G401.6 (cell line): ENCODE measurements around the gene SLC27A3.
"Not testable (repeated sequence)": the region's sequence is repeated elsewhere in the genome, so short reads cannot be mapped to it uniquely, and the experiment has no call there.

Source experiments
- FAIRE-seq: peaks from 2 replicates; lab custom pipeline; 2012; peaks lifted over from hg19 to GRCh38; lab: Jason Lieb, UNC

The SLC27A3 gene

DNA sequence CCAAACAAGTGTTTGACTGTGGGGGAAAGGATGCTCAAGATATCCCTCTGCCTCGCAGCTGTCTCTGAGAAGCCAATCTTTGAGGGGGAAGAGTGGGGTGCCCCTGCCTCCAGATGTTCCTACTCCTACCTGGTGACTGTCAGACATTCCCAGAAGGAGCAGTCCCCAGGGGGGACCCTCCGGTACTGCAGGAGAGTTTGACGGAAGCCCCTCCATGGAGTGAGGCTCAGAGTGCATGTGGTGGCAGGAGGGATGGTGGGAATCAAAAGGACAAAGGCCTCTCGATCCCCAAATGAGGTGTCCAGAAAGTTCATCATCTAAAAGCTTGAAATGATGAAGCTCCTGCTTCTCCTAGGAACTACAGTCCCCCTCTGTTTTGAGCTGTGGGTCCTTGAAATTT is 5.3 kb downstream of the SLC27A3 start:
- FAIRE-seq, result no peak

DNA sequence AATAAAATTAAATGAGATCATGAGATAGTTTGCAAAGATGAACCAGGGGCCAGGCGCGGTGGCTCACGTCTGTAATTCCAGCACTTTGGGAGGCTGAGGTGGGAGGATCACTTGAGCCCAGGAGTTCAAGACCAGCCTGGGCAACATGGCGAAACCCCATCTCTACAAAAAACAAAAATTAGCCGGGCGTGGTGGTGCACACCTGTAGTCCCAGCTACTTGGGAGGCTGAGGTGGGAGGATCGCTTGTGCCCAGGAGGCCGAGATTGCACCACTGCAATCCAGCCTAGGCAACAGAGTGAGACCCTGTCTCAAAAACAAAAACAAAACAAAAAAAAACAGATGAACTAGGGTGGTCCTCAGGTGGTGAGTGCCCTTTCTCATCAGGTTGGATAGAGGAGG is 7.4 kb downstream of the SLC27A3 start:
- not testable (repeated sequence) for FAIRE-seq

DNA sequence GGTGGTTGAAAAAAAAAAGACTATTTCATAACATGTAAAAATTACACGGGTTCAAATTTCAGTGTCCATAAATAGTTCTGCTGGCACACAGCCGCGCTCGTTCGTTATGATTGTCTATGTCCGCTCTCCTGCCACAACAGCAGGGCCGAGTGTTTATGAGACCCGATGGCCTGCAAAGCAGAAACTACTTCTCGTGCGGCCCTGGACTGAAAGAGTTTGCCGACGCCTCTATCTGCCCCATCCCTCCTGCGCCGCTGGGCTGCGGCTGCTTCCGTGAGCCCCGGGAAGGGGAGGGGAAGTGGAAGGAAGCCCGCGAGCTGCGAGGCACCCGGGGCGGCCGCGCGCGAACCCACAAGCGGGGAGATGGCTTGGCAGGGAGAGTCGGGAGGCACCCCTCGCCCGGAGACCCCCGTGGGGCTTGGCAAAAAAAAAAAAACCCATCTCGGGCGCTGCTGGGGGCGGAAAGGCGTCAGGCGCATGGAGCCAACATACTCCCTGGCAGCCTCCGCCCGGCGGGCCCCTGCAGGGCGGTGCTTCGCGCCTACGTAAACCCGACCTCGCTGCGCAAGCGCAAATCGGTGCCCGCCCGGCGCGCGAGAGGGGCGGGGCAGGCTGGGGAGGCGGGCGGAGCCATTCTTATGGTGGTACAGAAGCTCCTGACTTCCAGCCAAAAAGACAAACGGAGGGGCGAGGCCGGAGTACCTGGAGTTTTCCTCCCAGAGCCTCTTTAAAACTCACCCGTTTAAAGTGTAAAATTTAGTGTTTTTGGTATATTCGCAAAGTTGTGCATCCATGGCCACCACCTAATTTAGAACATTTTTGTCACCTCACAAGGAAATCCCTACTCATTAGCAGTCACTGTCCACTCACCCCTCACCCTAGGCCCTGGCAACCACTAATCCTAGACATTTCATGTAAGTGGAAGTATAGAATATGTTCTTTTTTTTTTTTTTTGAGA is 8.3 kb downstream of the SLC27A3 start:
- FAIRE-seq, result peak; percentile 92

DNA sequence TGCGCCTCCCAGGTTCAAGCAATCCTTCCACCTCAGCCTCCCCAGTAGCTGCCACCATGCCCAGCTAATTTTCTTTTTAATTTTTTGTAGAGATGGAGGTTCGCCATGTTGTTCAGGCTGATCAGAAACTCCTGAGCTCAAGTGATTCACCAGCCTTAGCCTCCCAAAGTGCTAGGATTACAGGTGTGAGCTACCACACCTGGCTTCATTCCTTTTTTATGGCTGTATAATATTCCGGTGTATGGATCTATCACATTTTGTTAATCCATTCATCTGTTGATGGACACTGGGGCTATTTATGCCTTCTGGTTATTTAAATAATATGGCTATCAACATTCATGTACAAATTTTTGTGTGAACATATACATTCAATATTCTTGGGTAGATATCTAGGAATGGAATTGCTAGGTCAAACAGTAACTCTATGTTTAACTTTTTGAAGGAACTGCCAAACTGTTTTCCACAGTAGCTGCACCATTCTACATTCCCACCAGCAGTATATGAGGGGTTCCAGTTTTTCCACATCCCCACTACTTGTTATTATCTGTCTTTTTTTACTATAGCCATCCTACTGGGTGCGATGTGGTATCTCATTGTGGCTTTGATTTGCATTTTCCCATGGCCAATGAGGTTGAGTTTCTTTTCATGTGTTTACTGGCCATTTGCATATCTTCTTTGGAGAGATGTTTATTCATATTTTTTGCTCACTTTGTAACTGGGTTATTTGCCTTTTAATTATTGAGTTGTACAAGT is 11.0 kb downstream of the SLC27A3 start:
- FAIRE-seq, result no peak

DNA sequence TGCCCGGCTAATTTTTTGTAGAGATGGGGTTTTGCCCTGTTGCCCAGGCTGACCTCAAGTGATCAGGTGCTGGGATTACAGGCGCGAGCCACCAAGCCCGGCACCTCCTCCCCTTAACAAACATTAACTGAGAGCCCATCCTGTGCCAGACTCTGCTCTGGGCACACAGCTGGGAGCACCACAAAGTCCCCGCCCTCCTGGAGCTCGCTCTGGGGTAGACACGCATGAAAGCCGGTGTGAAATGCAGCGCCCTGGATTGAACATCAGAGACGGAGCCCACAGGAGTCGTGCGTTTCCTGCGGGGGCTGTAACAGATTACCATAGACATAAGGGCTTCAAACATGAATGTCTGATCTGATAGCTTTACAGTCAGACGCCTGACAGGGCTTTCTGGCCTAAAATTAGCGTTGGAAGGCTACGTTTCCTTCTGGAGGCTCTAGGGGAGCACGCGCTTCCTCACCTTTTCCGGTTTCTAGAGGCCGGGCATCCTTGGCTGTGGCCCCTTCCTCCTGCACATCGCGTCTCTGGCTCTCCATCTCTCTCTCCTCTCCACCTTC is 14.3 kb downstream of the SLC27A3 start:
- FAIRE-seq, result no peak

DNA sequence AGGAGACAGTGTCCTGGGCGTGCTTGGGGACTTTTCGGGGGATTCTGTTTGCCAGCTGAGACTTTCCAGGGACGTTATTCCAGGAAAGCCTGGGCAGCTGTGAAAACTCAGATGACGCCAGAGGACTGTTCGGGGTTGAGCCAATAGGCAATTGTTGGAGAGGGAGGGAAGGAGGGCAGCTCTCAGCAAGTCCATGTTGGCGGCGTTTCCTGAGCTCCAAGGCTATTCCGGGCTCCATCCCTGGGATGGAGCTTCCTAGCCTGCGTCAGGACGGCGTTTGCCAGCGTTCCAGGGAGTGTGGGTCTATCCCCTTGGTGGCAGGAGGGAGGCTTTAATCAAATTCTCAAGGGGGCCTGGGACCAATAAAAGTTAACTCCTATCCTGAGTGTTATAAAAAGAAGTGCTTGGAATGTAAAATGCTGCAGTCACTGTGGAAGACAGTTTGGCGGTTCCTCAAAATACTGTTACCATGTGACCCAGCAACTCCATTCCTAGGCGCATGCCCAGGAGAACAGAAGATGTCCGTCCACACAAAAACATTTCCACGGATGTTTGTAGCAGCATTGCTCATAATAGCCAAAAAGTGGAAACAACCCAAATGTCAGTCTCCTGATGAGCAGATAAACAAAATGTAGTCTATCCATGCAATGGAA is 15.2 kb downstream of the SLC27A3 start:
- FAIRE-seq, result no peak

DNA sequence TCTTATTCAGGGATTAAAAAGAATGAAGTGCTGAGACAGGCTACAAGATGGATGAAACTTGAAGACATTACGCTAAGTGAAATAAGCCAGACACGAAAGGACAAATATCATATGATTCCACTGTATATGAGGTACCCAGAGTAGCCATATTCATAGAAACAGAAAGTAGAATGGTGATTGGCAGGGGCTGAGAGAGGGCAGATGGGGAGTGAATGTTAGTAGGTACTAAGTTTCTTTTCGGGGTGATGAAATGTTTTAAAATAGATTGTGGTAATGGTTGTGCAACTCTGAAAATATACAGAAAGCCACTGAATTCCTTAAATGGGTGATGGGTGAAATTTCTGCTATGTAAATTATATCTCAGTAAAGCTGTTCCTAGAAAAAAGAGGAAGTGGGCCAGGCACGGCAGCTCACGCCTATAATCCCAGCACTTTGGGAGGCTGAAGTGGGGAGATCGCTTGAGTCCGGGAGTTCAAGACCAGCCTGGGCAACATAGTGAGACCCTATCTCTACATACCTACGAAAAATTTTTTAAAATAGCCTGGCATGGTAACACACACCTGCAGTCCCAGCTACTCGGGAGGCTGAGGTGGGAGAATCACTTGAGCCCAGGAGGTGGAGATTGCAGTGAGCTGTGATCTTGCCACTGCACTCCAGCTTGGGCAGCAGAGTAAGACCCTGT is 15.9 kb downstream of the SLC27A3 start:
- no peak for FAIRE-seq

DNA sequence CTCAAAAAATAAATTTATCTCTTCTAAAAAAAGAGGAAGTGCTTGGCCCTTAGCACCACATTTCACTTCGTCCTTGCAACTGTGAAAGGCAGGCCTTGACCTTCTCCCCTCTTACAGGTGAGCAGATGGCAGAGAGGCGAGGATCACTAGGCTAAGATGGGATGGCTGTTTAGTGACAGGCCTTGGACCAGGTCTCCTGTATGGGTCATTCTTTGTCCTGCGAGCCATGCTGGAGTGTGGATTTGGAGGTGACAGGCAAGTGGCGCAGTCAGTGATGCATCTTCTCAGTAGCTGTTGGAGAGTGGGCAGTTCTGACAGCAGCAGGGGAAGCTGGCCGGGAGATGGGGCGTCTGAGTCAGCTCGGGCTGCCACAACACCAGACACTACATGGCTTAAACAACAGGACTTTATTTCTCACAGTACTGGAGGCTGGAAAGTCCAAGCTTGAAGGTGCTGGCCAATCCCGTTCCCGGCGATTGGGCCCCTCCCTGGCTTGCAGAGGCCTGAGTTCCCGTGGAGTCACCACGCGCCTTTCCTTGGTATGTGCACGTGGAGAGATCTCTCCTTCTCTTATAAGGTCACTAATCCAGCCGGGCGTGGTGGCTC is 16.5 kb downstream of the SLC27A3 start:
- FAIRE-seq, result no peak

DNA sequence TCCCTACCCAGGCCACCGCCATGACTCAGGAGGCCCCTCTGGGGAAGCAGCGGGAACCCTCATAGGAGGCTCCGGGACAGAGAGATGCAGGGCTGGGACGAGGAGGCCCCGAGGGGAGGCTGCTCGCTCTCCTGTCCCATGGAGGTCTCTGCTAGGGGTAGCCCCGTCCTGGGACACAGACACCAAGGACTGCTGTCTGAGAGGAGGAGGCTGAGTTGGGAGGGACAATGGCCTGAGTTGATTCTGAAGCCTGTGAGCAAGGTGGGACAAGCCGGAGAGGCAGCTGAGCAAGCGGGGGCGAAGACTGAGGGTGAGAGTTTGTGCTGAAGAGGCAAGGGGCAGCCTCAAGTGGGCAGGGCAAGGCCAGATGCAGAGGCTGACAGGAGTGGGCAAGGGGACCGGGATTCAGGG is 17.4 kb downstream of the SLC27A3 start:
- no peak for FAIRE-seq

DNA sequence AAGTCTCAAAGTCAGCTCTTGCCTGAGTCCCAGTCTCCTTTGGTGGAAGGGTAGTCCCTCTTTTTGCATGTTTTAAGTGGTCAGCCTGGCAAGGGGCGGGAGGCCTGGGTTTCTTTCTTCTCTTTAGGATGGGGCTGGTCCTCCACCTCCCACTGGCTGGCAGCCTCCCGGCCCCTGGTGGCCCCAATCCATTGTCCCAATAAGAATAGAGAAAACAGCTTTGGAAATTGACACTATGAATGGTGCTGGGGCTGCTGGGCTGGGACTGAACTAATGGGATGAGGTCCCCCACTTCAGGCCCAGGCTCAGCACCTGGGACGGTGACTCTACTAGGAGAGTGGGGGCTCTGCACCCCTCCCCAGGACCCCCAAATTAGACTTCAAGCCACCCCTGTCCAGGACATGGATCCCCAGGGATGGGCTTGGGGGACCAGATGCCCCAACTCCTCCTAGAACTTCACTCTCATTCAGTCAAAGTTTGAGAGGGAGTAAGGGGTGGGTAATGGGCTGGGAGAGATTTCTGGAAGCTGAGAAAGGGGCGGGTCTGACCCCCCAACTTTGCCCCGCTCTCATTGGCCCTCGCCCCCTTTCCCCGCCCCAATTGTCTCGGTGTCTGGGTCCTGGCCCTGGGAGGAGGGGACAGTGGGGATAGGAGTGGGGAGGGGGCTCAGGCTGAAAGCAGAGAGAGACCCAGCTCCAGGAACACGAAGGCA is 18.2 kb downstream of the SLC27A3 start:
- no peak for FAIRE-seq

DNA sequence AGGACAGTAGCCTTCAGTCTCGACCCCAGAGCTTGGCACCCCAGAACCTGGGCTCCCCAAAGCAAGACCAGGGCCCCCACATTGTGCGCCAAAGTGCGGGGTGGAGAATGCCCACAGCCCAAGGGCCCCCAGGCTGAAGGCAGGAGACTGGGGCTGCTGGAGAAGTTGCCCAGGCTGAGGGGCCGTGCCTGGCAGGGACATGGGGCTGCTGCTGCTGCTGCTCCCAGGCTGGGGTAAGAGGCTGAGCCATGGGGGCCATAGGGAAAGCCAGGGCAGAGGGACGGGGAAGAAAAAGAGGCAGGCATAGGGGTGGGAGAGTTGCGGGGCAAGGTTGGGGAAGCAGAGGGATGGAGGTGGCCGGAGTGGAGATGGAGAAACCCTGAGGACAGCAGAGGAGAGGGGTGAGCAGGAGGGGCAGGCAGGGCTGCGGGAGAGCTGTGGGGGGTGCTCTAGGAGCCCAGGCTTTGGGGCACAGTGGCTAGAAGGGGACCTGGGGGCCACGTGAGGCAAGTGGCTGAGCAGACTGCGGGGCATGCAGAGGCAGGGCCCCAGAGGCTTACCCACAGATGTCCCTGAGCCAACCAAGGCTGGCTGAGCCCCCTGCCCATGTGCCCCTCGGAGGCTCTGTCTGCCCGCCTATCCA is 18.9 kb downstream of the SLC27A3 start:
- no peak for FAIRE-seq

DNA sequence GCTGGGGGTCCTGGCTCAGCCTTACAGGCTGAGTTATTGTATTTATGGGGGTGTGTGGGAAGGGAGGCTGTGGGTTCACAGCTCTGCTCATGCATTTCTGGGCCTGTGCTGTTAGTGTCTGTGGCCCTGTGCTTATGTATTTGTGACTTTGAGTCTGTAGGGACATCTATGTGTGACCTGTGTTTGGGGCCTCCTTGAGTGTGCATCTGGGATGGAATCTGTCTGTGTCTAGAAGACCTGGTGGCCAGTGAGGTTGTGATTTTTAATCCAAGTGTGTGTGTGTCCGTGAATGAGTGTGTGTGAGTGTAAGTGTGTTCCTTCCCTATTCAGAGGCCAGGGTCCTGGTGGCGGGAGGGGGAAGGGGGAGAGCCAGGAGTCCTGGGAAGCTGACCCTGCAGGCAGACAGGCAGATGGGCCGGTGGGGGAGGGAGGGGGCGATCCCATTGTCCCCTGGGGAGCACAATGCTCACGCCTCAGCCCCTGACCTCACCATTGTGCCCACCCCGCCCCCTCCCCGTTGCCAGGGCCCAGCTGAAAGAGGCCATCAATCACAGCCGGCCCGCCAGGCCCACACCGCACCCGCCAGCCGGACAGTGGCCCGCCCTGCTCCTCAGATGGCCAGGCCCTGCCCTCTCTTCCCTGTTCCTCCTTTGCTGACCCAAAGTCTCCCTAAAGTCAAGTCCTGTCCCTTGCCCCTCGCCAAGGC is 19.6 kb downstream of the SLC27A3 start:
- no peak for FAIRE-seq

DNA sequence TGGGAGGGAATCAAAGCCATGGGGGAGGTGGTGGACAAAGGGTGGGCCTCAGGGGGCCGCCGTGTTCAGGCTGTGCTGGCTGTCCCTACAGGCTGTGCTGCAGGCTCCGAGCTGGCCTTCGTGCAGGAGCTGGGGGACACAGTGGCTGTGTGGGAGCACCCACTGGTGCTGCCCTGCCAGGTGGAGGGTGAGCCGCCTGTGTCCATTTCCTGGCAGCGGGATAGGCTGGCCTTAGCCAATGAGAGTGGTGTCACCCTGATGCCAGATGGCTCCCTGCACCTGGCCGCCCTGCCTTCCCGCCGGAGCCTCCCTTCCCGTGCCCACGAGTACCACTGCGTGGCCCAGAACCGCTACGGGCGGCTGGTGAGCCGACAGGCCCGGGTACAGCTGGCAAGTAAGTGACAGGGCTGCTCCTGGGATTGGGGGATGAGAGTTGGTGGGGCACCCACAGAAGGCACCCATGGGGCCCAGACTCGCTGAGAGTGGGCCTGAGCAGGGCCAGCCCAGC is 20.2 kb downstream of the SLC27A3 start:
- no peak for FAIRE-seq

DNA sequence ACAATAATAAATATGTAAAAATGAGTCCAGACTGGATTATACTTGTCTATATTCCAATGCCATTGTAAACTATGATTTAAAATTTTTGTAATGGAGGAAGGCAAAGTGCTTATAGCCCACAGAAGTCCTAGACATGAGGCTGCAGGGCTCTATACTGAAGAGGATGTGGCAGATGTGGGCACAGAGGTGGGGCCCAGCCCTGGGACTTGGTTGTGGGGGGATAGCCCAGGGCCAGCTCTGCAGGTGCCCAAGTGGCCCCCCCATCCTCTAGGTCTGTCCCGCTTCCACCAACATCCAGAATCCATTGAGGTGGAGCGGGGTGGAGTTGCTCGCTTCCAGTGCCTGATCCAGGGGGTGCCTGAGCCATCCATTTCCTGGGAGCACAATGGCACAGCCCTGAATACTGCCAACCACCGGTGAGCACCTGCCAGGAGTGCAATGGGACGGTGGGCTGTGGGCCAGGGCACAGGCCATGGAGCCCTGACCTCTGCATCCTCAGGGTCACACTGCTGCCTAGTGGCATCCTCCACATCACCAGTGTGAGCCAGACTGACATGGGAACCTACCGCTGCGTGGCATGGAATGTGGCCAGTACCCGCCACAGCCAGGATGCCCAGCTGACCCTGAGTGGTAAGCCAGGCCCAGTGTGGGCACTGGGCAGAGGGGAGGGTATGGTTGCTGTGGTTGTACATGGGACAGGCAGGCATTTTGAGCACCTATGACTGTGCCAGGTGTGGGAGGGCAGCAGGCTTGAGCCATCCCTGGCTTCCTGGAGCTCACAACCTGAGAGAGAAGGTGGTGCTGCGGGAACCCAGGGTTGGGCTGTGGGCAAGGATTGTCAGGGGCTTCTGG is 21.0 kb downstream of the SLC27A3 start:
- FAIRE-seq, result no peak

DNA sequence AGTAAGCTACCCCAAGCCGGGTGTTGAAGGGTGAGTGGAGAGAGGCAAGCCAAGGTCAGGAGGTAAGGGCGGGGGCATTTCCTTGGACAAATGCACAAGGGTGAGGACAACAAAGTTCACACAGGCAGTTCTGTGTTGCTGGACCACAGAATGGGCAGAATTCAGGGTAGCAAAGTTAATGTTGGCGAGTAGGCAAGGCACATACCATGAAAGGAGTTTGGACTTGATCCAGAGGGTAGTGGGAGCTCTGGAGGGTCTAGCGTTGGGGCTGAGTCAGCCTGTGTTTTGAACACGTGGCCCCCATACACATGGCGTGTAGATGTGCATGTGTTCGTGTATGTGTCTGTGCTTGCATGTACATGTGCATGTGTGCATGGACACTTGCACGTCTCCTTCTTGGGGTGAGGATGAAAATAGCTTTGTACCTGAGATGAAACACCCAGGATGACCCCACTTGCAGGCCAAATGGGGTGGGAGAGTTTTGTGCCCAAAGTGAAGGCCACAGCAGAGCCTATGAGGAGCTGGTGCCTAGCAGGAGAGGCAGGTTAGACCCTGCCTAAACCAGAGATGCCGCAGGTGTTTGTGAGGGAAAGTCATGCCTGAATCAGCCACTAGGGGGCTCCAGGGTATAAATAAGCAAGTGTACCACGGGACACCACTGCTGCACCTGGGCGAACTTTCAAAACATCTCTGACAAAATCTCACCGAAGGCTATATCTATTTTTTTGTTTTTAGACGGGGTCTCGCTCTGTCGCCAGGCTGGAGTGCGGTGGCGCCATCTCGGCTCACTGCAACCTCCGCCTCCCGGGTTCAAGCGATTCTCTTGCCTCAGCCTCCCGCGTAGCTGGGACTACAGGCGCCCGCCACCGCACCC is 21.8 kb downstream of the SLC27A3 start:
- FAIRE-seq, result peak; percentile 90

DNA sequence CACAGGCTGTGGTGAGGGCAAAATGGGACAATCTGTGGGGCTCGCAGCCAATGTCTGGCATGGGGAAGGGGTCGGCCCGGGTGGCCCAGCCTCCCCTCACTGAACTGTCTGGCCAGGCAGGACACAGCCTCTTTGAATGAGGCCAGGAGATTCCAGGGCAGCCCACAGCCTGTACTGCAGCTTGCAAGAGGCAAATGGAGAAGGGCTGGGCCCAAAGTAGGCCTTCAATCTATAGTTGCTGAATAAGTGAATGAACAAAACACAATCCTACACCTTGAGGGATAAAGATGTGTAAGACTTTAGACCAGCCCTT is 23.2 kb downstream of the SLC27A3 start:
- FAIRE-seq, result no peak

DNA sequence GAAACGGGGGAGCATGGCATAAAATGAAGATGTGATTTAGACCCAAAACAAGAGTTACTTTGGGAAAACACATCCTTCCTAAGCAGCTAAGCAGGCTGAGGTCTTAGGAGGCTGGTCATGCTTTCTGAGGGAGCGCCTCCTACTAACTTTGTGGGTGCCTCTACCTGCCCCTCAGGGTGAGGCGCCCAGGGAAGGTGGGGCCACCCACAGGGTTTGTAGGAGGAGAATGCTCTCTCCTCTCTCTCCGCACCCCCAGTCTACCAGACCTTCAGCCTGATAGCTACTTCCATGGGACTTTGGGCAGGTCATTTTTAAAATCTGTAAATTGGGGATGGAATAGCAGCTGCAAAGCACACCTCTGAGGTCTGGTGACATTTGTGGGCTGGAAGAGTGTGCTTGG is 23.8 kb downstream of the SLC27A3 start:
- FAIRE-seq, result no peak
